Fibroblast of gingiva (primary cell): ENCODE results near the gene TMEM140.

Experiments
- DNase-seq: peaks from one replicate; pipeline ENCODE4 v3.0.0-alpha.2; 2011; ENCODE audit warnings: low read depth

The TMEM140 gene

DNA sequence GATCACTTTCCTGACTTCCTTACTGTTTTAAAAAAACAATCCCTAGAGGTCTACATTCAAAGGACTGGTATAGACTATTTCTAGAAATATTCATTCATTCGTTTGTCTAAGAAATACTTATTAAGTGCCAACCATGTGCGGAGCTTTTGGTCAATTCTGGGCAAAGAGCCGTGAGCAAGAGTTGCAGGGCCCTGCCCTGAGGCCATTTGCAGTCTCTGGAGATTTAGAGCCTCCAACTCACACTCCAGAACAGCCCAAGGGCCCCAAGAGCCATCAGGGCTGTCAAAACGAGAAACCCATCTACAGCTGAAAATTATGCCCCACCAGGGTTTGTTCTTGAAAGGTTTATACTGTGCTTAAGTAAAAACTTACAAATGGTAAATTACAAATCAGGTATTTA is 47.3 kb downstream of the TMEM140 start:
- no peak for DNase-seq

DNA sequence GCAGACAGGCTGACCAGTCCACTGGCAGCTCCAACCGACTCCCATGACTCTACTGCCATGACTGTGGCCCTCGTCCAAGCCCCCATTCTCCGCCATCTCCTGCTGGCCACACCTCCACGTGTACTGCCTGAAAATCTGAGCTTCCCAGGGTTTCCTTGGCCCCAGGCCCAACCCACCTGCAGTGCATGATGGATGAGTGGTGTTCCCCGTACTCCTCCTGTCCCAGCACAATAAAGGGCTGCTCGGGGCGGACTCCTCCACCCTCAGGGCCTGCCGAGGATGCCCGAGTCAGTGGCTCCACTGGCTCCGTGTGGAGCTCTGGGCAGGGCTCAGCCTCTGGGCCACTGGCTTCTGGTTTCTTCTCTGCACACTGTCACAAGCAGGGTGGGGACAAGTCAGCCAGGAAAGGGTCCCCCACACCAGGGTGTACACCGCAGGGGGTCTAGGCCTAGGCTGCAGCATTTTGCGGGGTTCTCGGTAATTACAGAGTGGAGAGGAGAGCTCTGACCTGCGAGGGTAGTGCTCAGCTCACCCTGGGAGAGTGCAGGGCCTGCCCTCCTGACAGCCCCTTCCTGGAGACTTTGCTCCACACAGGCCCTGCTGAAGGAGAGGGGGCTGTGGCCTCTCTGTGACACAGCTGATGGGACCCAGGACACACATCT is 48.2 kb downstream of the TMEM140 start:
- no peak for DNase-seq

DNA sequence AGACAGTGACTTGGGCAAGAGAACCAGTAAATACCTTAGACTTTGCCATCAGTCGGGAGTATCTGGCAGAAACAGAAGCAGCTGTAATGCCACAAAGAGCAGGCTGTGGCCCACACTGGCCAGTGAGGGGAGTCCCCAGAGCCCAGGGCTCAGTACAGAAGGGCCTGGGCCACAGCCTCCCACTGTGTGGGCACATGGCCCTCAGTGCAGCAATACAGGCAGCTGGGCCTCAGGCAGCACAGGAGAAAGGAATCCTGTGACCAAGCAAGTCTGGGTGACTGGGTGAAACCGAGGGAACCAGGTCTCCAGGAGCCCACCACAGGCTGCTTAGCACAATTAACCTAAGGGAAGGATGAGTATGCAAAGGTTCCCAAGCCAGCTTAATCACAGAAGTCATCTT is 49.5 kb downstream of the TMEM140 start:
- no peak for DNase-seq

DNA sequence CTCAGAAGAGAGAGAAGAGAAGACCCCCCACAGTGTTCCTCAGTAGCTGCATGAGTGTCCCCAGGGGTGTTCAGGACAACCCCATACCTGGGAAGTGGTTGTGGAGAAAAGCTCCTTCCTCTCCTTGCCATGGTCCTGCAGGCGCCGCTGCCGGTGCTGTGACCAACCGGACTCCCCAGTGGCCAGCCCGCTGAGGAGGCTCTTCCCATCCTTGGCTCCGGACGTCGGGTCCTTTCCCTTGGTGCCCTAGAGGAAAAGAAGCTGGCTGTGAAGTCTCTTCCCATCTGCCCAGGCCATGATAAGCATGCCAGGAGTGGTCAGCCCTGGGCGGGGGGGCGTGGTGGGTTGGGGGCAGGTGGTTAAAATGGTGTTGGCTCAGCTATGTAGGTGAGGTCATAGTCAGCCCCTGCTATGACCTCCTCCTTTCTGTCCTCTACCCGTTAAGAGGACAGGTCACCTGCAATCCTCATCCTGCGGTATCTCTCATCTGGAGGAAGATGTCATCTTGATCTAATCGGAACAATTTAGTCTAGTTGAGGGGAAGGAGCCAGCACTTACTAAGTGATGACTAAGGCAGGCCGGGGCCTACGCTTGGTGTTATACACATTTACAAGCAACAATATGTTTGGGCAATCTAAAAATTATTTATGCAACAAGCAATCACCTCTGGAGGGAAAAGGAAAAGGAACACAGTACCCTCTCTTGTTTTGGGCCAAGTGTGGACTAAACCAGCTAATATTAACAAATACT is 50.2 kb downstream of the TMEM140 start:
- DNase-seq: no peak

DNA sequence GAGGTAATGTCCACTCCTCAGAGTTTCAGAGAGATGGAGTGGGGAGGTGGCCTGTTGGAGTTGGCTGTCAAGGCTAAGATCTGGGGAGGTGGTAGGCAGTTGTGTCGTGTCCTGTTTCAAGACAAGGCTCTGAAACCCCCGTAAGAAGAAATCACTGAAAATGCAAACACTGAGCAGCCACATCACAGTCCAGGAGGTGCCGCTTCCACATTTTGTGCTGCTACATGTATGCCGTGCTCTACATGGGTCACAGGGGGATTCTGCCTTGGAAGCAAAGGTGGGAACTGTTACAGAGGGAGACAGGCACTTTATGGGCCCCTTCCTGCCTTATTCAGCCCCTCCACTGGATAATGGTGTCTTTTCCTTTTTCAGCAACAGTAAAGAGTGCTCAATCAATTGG is 51.6 kb downstream of the TMEM140 start:
- no peak for DNase-seq

DNA sequence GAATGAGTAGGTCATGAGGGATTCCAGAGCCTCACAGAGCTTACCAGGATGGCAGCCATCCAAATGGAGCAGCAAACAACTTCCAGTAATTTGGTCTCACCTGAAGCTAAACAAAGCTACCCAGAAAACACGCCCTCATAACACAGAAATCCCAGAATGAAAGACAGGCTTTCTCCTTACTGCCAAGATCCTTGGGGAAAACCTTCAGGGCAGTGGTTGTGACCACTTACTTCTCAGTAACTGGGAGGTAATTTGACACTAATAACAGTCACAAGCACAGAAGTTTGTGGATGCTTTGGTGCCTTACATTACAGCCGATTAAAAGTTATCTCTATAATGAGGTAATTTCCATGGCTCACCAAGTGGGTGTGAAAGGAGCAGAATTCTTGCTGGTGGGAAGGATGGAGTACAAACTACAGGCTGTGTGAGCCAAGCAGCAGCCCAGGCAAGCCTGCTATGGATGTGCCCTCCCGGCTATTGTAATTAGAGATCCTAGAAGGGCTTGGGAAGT is 53.0 kb downstream of the TMEM140 start:
- DNase-seq: no peak

DNA sequence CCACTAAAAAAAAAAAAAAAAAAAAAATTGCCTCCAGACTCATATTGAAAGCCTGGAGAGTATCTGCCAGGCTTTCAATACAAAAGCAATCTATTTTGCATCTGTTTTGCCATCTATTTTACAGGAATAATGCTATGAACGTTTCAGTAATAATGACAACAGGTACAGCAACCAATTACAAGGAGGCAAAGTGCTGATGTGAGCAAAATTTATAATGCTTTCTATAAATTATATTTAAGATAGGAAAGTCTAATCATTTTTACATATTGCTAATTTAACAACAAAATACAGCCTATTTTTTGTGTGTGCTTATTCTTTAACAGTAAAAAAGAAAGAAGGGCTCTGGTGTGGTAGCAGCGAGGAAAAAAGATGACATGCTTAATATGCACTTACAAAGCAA is 53.5 kb downstream of the TMEM140 start:
- no peak for DNase-seq

DNA sequence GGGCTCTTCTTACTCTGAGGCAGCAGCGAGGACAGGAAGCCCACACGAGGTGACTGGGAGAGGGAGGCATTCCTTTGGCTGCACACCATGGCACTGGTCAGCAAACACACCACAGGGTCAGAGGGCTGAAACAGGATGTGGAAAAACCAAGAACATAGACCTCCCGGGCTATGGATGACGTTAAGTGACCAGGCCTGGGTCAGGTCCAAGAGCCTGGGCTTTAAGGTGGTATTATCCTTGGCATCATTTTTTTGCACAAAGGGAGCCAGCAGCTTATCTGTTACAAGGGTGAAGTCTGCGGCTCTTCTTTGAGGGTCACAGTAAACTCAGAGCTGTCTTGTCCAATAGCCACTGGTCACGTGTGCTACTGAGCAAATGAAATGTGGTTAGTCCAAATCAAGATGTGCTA is 56.5 kb downstream of the TMEM140 start:
- DNase-seq: peak; percentile 59

DNA sequence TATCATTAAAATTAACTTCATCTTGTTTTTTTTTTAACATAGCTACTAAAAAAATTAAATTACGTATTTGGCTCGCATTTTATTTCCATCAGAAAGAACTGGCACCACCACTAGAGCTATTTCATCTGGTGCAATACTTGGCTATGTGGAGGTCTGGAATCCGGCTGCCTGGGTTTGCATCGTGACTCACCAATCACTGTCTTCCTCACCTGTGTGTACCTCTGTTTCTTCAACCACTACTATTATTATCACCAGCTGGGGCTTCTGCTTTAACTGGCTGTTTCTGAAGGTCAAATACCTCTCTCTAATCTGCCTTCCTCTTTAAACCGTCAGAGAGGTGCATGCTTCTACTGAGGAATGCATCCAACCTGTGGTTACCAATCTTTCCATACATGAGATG is 57.0 kb downstream of the TMEM140 start:
- DNase-seq: no peak

DNA sequence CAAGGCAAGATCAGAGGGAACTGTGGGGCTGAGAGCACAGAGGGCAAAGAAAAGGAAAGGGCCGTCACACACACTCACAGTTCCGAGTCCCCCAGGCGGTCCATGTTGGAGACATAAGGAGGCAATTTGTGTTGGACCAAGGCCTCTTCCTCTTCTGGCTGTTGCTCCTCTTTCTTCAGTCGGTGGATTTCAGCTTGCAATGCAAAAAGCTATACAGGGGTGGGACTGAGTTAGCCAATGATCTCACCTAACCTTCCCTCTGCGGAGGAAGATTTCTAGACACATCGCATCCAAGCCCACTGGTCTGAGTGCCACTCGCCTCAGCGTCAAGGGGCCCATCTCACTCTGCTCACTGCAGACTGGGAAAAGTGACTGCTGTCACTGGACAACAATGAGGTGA is 58.0 kb downstream of the TMEM140 start:
- DNase-seq: no peak

DNA sequence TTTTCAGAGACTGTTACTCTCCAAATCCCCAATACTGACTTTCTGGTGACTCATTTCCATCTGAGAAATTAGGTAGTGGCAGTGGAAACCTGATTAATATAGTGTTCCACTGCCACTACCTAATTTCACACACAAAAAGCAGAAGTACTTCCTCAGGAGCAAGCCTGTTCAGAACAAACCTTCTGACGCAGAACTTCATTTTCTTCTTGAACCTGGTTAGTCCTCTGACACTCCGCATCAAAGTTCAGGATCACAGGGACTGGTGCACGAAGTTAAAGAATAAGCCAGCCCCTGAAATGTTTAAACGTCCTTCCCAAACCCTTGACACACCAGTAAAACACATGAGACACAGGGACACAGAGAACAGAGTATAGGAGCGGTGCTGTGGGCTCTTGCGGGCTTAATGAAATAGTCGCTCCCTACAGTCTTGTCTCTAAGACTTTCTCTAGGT is 59.1 kb downstream of the TMEM140 start:
- DNase-seq: no peak

DNA sequence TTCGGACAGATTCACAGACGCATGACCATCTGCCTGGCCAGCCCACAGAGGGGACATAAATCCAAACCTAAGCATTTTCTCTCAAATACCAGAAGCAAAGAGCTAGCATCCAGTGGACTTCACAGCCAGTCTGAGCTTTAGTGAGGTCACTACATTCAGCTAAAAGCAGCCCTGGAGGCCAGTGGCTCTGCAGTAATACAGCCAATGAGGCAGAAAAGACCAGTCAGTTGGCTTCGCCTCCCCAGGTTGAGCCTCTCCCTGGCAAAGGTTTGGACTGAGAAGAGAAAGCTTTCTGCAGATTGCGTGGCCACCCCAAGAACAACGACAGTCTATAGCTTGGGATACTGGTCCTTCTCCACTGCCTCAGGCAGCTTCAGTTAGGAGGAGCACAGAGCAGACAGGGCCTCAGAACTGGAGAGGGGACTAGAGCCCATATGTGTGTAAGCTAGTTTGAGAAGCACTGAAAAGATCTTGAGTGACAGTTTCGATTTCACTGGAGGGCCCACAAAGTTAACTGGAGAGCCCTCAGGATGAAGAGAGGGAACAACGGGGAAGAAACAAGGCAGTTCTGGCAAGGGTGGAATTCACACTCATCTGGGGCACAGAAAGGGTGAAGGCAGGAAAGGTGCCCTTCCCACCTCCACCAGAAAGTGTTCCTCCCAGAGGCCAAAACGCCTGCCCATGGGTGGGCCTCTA is 59.7 kb downstream of the TMEM140 start:
- no peak for DNase-seq

DNA sequence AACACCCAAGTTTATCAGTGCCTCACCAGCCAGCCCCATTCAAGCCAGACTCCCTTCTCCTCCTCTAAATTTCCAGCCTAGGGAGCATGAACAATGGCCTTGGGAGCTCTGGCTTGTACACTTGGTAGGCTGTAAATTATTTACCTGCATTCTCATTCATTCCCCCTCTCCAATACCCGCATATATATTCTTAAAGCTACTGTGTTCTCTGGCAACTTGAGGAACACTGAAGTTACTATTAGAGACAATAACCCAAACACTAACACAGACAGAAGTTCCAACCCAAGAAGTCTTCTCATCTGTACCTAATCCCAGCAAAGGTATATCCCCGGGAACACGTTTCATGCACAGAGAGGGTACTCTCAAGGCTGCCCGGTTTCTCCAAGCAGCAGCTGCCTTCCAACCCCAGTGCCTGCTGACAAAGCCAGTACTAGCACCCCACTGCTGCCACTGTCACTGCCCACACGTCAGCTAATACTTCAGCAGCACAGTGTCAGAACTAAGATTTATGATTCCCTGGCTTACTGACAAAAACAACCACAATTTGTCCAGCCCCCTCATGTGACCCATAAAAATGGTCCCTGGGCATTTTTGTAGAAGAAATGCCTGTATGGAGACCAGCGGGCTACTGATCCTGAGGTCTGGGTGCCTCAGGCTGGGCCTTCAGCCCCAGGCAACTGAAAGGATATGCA is 60.4 kb downstream of the TMEM140 start:
- no peak for DNase-seq

DNA sequence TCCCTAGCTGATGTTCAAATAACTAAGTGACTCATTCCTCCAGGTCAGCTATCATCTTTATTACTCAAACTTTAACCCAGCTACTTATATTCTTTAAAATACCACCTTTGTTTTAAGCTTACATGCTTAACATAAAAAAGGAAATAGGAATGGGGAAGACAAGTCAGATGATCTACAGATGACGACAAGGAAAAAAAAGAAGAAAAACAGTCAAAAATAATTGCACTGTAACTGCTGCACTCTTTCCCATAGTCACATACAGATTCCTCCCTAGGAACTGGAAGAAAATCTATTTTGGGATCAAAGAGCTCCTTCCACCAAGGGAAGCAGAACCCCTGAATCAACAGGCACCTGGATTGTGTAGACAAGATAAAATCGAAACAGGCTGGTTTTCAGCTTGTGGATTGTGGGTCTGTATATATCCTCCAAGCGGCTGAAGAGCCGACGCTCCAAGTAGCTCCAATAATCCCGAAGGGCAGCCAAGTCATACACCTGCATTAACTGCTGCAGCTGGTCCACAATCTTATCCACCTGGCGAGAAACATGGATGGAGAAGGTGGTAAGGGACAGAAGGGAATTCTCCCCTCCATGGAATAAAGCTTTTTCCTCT is 61.5 kb downstream of the TMEM140 start:
- no peak for DNase-seq

DNA sequence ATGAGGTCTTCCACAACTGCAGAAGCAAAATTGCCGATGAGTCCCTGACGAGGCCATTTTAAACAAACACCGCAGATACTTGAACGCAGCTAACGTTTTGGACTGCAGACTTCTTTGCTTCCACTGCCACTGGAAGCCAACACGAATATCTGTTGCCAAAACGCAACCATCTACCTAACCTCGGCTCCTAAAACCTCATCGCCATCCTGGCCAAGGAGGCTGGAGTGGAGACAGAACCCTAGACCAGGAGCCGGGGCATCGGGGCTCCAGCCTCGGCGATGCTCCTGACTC is 63.0 kb downstream of the TMEM140 start:
- DNase-seq: peak; percentile 14

DNA sequence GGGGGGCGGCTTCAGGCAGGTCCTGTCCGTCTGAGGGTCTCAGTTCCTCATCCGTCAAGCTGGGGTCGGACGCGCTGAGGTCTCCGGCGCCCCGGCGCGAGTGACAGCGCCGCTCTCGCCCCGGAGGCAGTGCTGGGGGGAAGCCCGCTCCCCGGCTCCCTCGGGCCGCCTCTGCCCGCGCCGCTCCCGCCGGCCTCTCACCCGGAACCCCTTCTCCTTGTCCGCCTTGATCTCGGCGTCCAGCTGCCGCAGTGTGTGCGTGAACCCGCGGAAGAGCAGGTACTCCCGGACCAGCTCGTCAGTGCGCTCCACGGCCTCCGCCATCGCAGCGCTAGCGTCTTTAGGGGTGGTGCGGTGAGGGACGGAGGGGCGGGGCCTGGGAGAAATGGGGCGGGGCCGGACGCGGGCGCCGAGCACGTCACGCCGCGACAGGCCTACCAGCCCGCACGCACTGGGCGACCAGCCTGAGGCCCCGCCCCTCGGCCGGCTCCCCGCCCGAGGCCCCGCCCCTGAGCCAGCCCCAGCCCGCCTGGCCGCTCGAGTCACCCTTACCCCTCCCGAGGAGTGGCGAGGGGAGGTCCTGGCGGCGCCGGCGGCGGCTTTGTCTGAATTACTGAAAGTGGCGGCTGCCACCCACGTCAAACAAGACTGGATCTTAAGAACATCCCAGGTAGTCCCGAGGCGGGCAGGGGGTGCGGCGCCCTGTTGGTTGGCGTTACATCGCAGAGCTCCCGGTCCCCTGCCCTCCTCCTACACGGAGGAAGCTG is 63.5 kb downstream of the TMEM140 start, which contains the start of gene WDR91:
Gene WDR91 (minus strand): TSS at position 348 of the 767 bp plus-strand sequence. CDS start 24 bp downstream, at position 324.
- DNase-seq: peak; percentile 89

DNA sequence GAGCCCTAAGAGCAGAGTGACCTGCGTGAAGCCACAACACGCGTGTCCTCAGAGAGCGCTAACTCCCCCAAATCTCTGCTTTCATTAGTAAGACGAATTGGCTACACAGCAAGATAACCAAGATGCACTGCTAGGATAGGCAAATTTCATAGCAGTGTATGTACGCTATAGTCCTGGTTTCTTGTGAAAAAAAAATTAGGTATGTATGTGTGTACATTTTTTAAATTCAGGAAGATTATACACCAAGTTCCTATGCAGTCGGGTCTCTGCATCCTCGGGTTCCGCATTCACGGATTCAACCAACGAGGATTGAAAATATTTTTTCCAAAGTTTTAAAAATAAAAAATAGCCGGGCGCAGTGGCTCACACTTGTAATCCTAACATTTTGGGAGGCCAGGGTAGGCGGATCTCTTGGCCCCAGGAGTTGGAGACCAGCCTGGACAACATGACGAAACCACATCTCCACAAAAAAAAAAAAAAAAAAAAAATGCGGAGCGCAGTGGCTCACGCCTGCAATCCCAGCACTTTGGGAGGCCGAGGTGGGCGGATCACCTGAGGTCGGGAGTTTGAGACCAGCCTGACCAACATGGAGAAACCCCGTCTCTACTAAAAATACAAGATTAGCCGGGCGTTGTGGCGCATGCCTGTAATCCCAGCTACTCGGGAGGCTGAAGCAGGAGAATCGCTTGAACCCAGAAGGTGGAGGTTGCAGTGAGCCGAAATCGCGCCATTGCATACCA is 64.2 kb downstream of the TMEM140 start:
- DNase-seq: peak; percentile 69

DNA sequence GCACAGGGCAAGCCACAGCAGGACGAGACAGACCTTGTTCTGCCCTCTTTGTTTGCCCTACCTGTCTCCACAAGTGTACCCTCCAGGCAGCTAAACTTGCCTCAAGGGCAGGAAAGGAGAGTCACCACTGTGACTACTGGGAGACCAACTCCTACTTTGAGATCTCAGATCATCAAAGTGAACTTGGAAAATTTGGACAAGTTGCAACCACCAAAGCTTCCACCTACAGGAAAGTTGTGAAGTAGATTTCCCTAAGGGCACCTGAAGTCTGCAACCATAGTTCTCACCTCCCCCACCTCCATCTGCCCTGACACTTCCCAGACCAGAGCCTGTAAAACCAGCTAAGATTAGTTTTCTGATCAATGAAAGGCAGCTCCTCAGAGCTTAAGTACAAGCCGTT is 66.0 kb downstream of the TMEM140 start:
- no peak for DNase-seq

DNA sequence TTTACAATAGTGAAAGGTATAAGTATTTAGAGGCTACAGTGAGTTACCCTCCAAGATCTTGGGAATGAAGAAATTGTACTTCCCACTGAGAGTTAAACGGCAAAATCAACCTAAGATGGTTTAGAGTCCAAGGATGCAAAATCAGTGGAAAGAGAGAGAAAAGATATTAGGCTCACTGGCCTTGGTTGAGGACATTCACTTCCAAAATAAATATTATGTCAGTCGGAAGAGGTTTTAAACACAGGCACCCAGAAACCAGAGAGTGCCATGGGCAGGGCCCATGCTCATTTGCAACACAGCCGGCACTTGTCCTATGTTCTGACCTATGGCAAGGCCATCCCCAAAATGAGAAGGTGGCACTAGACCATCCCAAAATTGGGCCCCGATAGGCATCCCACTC is 67.3 kb downstream of the TMEM140 start:
- no peak for DNase-seq

DNA sequence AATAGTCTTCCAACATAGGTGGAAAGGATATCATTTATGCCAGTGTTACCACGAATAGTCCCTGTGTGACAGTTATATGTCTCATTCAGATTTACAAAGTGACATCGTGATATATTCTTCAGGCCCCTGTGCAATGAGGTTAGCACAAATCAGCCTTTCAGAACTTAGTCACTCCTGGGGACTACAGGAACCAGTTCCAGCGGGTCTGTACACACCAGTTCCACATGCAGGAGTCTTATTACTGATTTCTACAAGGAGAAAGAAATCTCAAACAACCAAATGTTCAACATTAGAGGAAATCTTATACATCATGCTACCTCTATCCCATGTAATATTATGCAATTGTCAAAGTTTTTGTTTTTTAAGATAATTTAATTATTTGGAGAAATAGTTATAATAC is 67.8 kb downstream of the TMEM140 start:
- no peak for DNase-seq
